Naive thymus-derived CD4-positive, alpha-beta T cell (primary cell): Measurements from ENCODE around the gene DOCK4. TPM values are rescaled to one million over a fixed set of nuclear protein-coding genes. Genes with fewer than 3 reads are reported as not detected.

ENCODE experiments used
- ATAC-seq: fragments of 150-1000 bp; cut with Tn5 transposase; 2 replicates; pipeline ENCODE4 v1.10.0; 2021; ENCODE audit warnings: mild to moderate bottlenecking, moderate library complexity
- CTCF ChIA-PET: fragments of 350-600 bp; sonication (Branson Sonifier 250); formaldehyde crosslinking; loops from one replicate; lab custom pipeline; 2021; ENCODE audit warnings: antibody characterized with exemption; lab: Charles Lee
- POLR2A ChIA-PET: fragments of 350-600 bp; sonication (Branson Sonifier 250); formaldehyde crosslinking; loops from one replicate; lab custom pipeline; 2021; ENCODE audit warnings: antibody characterized with exemption, inconsistent platforms; lab: Charles Lee
- DNase-seq, 9 donors: peaks; one replicate each; pipeline versions ENCODE4 v3.0.0 to v3.0.0-alpha.2; 2020 to 2022; ENCODE audit warnings: mixed read lengths in 1 of 9
- H3K27ac ChIP-seq: one replicate; pipeline ENCODE4 v1.7.0; 2013; ENCODE audit warnings: mild to moderate bottlenecking, low read depth, low read length, moderate library complexity
- H3K27me3 ChIP-seq, 2 donors: one replicate each; pipeline ENCODE4 v1.7.0; 2013; ENCODE audit warnings: low read length in 2 of 2, mild to moderate bottlenecking in 2 of 2, moderate library complexity in 2 of 2; ENCODE audit not compliant: control insufficient read depth in 2 of 2, insufficient read depth in 2 of 2
- H3K36me3 ChIP-seq, 3 experiments: 1 replicate in 2 of 3; 2 replicates in 1 of 3; pipeline ENCODE4 v1.7.0; 2013; ENCODE audit warnings: low read length in 3 of 3, mild to moderate bottlenecking in 3 of 3, moderate library complexity in 1 of 3; ENCODE audit not compliant: insufficient read depth in 3 of 3, control insufficient read depth in 2 of 3
- H3K4me1 ChIP-seq, 2 donors: one replicate each; pipeline ENCODE4 v1.7.0; 2013; ENCODE audit warnings: low read length in 2 of 2, mild to moderate bottlenecking in 2 of 2, moderate library complexity in 1 of 2; ENCODE audit not compliant: control insufficient read depth in 2 of 2, insufficient read depth in 2 of 2
- H3K4me3 ChIP-seq: 2 replicates; pipeline ENCODE4 v1.7.0; 2013; ENCODE audit warnings: mild to moderate bottlenecking, low read length
- H3K9me3 ChIP-seq, 3 experiments: 1 replicate in 2 of 3; 2 replicates in 1 of 3; pipeline ENCODE4 v1.7.0; 2013; ENCODE audit warnings: low read length in 3 of 3; ENCODE audit not compliant: control insufficient read depth in 2 of 3
- H3K27ac Mint-ChIP-seq, 9 donors: one replicate each; pipeline ENCODE4 v1.8.0; 2020 to 2022; ENCODE audit warnings: mixed read lengths in 9 of 9, mild to moderate bottlenecking in 8 of 9, moderate library complexity in 5 of 9, inconsistent platforms in 2 of 9
- H3K27me3 Mint-ChIP-seq, 5 donors: one replicate each; pipeline ENCODE4 v1.8.0; 2021 to 2022; ENCODE audit warnings: mixed read lengths in 5 of 5, mild to moderate bottlenecking in 1 of 5
- H3K36me3 Mint-ChIP-seq, 5 donors: one replicate each; pipeline ENCODE4 v1.8.0; 2020 to 2022; ENCODE audit warnings: mixed read lengths in 5 of 5, mild to moderate bottlenecking in 3 of 5, inconsistent platforms in 1 of 5
- H3K4me1 Mint-ChIP-seq, 7 donors: one replicate each; pipeline ENCODE4 v1.8.0; 2020 to 2022; ENCODE audit warnings: mixed read lengths in 7 of 7, mild to moderate bottlenecking in 3 of 7, inconsistent platforms in 1 of 7
- H3K4me3 Mint-ChIP-seq, 10 donors: one replicate each; pipeline ENCODE4 v1.8.0; 2020 to 2022; ENCODE audit warnings: mild to moderate bottlenecking in 10 of 10, mixed read lengths in 10 of 10, moderate library complexity in 6 of 10, inconsistent platforms in 2 of 10
- H3K9me3 Mint-ChIP-seq, 11 donors: one replicate each; pipeline ENCODE4 v1.8.0; 2020 to 2022; ENCODE audit warnings: mixed read lengths in 11 of 11, mild to moderate bottlenecking in 4 of 11, inconsistent platforms in 1 of 11, moderate library complexity in 1 of 11
- intact Hi-C, 2 donors: fragments of 100-400 bp; cut with micrococcal nuclease; formaldehyde crosslinking; loops; one replicate each; pipeline ENCODE4 v1.15.1; 2023
- polyA plus RNA-seq, 2 donors: library from polyadenylated mRNA; unstranded; fragments of 300-500 nt; fragmentation: Illumina TruSeq; gene quantifications; one replicate each; pipeline ENCODE4 v1.2.3, GENCODE V29; 2021
- total RNA-seq, 6 experiments: library from RNA in 5 of 6; stranded (reverse) in 5 of 6; gene quantifications; 1 replicate in 5 of 6; 2 replicates in 1 of 6; pipeline ENCODE4 v1.2.3 and lab custom pipeline; 2021 to 2026

DOCK4 gene
- total and polyA plus RNA-seq, 7 experiments from 2014 or later = 0.16 to 3.1 (median 2.2) TPM; not detected in 1

- Mint-ChIP-seq H3K27me3 (no peaks in the 10 kb centered on the region), H3K4me1 (peaks cover 19 to 65% (median 48%) of the 10 kb centered on the region in 7 donors), H3K27ac (no peak overlapping the region), H3K36me3 (peaks cover 0 to 14% (median 5%) of the 10 kb centered on the region in 5 donors), H3K9me3 (no peaks in the 10 kb centered on the region), H3K4me3 (no peak overlapping the region)
- Histone ChIP-seq H3K9me3 (no peaks in the 10 kb centered on the region), H3K36me3 (no peaks in the 10 kb centered on the region), H3K4me3 (no peak overlapping the region), H3K27me3 (no peaks in the 10 kb centered on the region), H3K4me1 (peaks cover 0 to 2% of the 10 kb centered on the region in 2 donors), H3K27ac (no peak overlapping the region)
- POLR2A ChIA-PET = interaction anchor here (1.0 to 1.2 kb wide), 2 partner anchors 9 to 11 kb away, joined by 3 read pairs; no protein-coding TSS in a partner anchor
- CTCF ChIA-PET = no interaction called here
- ATAC-seq (no peak), DNase-seq (no peak)
- intact Hi-C loops = no loop called here
These were observed 6.4 kb upstream of the DOCK4 start for GRCh38 chr7:112212571-112212970.

DNA sequence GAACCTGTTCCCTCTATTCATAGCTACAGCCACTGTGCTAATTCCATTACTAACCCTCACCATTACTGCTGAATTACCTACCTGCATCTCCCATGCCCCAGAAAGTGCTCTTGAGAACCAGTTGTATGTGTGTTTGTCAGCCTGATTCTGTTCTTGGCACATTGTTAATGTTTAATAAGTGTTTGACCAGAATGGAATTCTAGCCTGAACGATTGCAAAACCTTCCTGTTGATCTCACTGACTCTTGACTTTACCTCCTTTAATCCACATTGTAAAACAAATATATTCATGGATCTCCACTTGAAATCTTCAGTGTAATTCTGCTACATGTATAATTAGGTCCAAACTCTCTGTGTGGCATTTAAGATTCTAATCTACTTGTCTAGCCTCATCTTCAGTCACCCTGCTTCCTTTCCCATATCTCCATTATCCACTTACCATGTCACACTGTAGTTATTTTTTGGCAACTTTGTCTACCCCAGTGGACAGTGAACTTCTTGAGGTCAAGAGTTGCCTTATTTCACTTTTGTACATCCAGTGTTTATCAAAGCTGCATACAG, 5.2 kb upstream of the DOCK4 start:
- H3K27ac Mint-ChIP-seq = no peak overlapping the region
- ChIA-PET POLR2A (no interaction called here), CTCF (no interaction called here)
- no peaks in the 10 kb centered on the region for H3K27me3 Mint-ChIP-seq
- peaks cover 0 to 5% (median under 1%) of the 10 kb centered on the region in 5 donors for H3K36me3 Mint-ChIP-seq
- H3K36me3 ChIP-seq = peaks cover 0 to 3% (median 0%) of the 10 kb centered on the region in 3 experiments
- no peak overlapping the region for H3K4me3 ChIP-seq
- ATAC-seq (no peak), DNase-seq (no peak)
- peaks cover 0 to 7% of the 10 kb centered on the region in 2 donors for H3K4me1 ChIP-seq
- no peaks in the 10 kb centered on the region for H3K9me3 Mint-ChIP-seq
- no peaks in the 10 kb centered on the region for H3K9me3 ChIP-seq
- H3K4me1 Mint-ChIP-seq = peaks cover 16 to 67% (median 48%) of the 10 kb centered on the region in 7 donors
- no peak overlapping the region for H3K27ac ChIP-seq
- intact Hi-C loops = no loop called here
- H3K27me3 ChIP-seq = no peaks in the 10 kb centered on the region
- H3K4me3 Mint-ChIP-seq = no peak overlapping the region

- DNase-seq = no peak
- POLR2A ChIA-PET = interaction anchor here (1.4 kb wide), 1 partner anchor 10 kb away, joined by 3 read pairs; no protein-coding TSS in a partner anchor
- CTCF ChIA-PET = no interaction called here
- H3K36me3 Mint-ChIP-seq = no peaks in the 10 kb centered on the region
- Histone ChIP-seq H3K9me3 (no peaks in the 10 kb centered on the region), H3K27ac (no peak overlapping the region), H3K36me3 (peaks cover 0 to 3% (median 0%) of the 10 kb centered on the region in 3 experiments), H3K27me3 (peaks cover 4 to 9% of the 10 kb centered on the region in 2 donors), H3K4me3 (no peak overlapping the region), H3K4me1 (peaks cover 14 to 22% of the 10 kb centered on the region in 2 donors)
- peaks cover 15 to 26% (median 19%) of the 10 kb centered on the region in 5 donors for H3K27me3 Mint-ChIP-seq
- H3K9me3 Mint-ChIP-seq = no peaks in the 10 kb centered on the region
- no peak for ATAC-seq
- peak overlapping the region in 1 of 9 donors; percentile 95 for H3K27ac Mint-ChIP-seq
- intact Hi-C loops = loop anchor here in 1 of 2 donors (2.0 to 10.0 kb wide), 3 partner anchors 185 to 1113 kb away; partner anchors contain the start of genes IMMP2L and LRRN3
- peaks cover 30 to 64% (median 46%) of the 10 kb centered on the region in 7 donors for H3K4me1 Mint-ChIP-seq
- peak overlapping the region; percentile 93 to 99 (median 96) for H3K4me3 Mint-ChIP-seq
These were observed 1.6 kb upstream of the DOCK4 start for GRCh38 chr7:112207765-112208164.

DNA sequence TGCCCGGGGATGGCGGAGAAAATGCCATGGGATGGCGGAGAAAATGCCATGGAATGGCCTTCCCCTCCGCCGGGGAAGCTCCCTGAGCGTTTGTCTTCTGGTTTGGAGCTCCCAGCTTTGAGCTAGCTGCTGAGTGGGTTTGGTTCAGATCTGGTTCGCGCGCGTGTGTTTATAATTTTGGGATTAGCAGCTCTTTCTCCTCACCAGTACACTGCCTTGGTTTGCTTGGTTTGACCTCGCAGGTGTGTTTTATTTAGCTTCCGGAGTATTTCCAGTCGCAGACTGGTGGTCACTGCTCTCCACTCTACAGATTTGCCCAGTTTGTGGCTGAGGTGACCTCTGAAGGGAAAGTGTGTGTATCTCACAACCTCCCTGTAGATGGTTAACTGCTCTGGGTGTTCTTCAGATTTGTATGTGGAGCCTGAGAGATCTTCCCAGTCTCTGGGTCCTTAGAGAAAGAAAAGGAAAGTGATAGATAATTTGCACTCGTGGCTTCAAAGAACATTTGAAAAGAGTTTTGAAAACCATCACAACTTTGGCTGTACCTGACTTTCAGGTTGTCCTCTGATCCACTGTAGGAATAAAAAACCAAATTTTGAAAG, 893 bp upstream of the DOCK4 start:
- peaks cover 14 to 22% of the 10 kb centered on the region in 2 donors for H3K4me1 ChIP-seq
- H3K4me1 Mint-ChIP-seq = peaks cover 26 to 62% (median 42%) of the 10 kb centered on the region in 7 donors
- ATAC-seq = no peak
- no peaks in the 10 kb centered on the region for H3K36me3 Mint-ChIP-seq
- H3K4me3 Mint-ChIP-seq = peak overlapping the region; percentile 93 to 99 (median 96)
- H3K36me3 ChIP-seq = peaks cover 0 to 3% (median 0%) of the 10 kb centered on the region in 3 experiments
- no peaks in the 10 kb centered on the region for H3K9me3 ChIP-seq
- H3K27ac Mint-ChIP-seq = peak overlapping the region; percentile 60 to 95 (median 85)
- peaks cover 18 to 30% (median 22%) of the 10 kb centered on the region in 5 donors for H3K27me3 Mint-ChIP-seq
- intact Hi-C loops = loop anchor here (1.0 to 10.0 kb wide), 10 partner anchors 185 to 1112 kb away; partner anchors contain the start of genes IFRD1 (in 2 of the 2), IMMP2L (in 2 of the 2), TMEM168 (in 2 of the 2) and LRRN3 (in 1 of the 2)
- DNase-seq = peak in 3 of 9 donors; percentile 0 to 12 (median 4)
- H3K27ac ChIP-seq = peak overlapping the region; percentile 71
- CTCF ChIA-PET = interaction anchor here (1.0 kb wide), 1 partner anchor 8 kb away, joined by 3 read pairs; no protein-coding TSS in a partner anchor
- POLR2A ChIA-PET = interaction anchor here (0.6 to 1.4 kb wide), 4 partner anchors 9 to 249 kb away, joined by 3 to 6 read pairs (median 4); partner anchors contain the start of gene IFRD1
- no peaks in the 10 kb centered on the region for H3K9me3 Mint-ChIP-seq
- peak overlapping the region; percentile 94 for H3K4me3 ChIP-seq
- peaks cover 9 to 12% of the 10 kb centered on the region in 2 donors for H3K27me3 ChIP-seq

- Mint-ChIP-seq H3K27ac (peak overlapping the region in 7 of 9 donors; percentile 5 to 94 (median 49)), H3K4me3 (peak overlapping the region; percentile 93 to 99 (median 96)), H3K36me3 (no peaks in the 10 kb centered on the region), H3K9me3 (no peaks in the 10 kb centered on the region), H3K4me1 (peaks cover 22 to 51% (median 37%) of the 10 kb centered on the region in 7 donors), H3K27me3 (peaks cover 33 to 44% (median 37%) of the 10 kb centered on the region in 5 donors)
- Histone ChIP-seq H3K36me3 (peaks cover 0 to 3% (median 0%) of the 10 kb centered on the region in 3 experiments), H3K4me3 (peak overlapping the region; percentile 94), H3K27me3 (peaks cover 15 to 21% of the 10 kb centered on the region in 2 donors), H3K9me3 (no peaks in the 10 kb centered on the region), H3K4me1 (peaks cover 14 to 22% of the 10 kb centered on the region in 2 donors), H3K27ac (peak overlapping the region; percentile 54)
- CTCF ChIA-PET = interaction anchor here (0.7 kb wide), 1 partner anchor 245 kb away, joined by 3 read pairs; no protein-coding TSS in a partner anchor
- POLR2A ChIA-PET = interaction anchor here (1.0 to 1.7 kb wide), 3 partner anchors 13 to 244 kb away, joined by 3 to 5 read pairs (median 5); partner anchors contain the start of gene IFRD1
- ATAC-seq (peak; percentile 7), DNase-seq (peak; percentile 13 to 60 (median 33))
- intact Hi-C loops = loop anchor here (1.0 to 10.0 kb wide), 10 partner anchors 187 to 1111 kb away; partner anchors contain the start of genes IFRD1 (in 2 of the 2), IMMP2L (in 2 of the 2), TMEM168 (in 2 of the 2) and LRRN3 (in 1 of the 2)
These were observed 609 bp downstream of the DOCK4 start for GRCh38 chr7:112205343-112206237.
